Activated CD8-positive, alpha-beta memory T cell treated with anti-CD3 and anti-CD28 coated beads, Interleukin-2, amount 10 ng/mL, durations not matched to agents 7 days and 5 days (primary cell): ENCODE results near the gene GABRD. TPM values are rescaled to one million over a fixed set of nuclear protein-coding genes. Genes with fewer than 3 reads are reported as not detected.
"Not testable (repeated sequence)": the region's sequence is repeated elsewhere in the genome, so short reads cannot be mapped to it uniquely, and the experiment has no call there.

Source experiments
- ATAC-seq: fragments of 150-1000 bp; cut with Tn5 transposase; one replicate; pipeline ENCODE4 v1.10.0; 2021; ENCODE audit warnings: moderate library complexity
- CTCF ChIA-PET: fragments of 350-600 bp; sonication (Branson Sonifier 250); formaldehyde crosslinking; loops from one replicate; lab custom pipeline; 2021; ENCODE audit warnings: antibody characterized with exemption; lab: Charles Lee
- DNase-seq: peaks from one replicate; pipeline ENCODE4 v3.0.0-alpha.2; 2020
- H3K27ac Mint-ChIP-seq: one replicate; pipeline ENCODE4 v1.8.0; 2021; ENCODE audit warnings: mild to moderate bottlenecking, mixed read lengths
- H3K27me3 Mint-ChIP-seq: one replicate; pipeline ENCODE4 v1.8.0; 2021; ENCODE audit warnings: mixed read lengths
- H3K36me3 Mint-ChIP-seq: one replicate; pipeline ENCODE4 v1.8.0; 2021; ENCODE audit warnings: mild to moderate bottlenecking, mixed read lengths
- H3K4me1 Mint-ChIP-seq: one replicate; pipeline ENCODE4 v1.8.0; 2021; ENCODE audit warnings: mixed read lengths
- H3K4me3 Mint-ChIP-seq: one replicate; pipeline ENCODE4 v1.8.0; 2021; ENCODE audit warnings: mild to moderate bottlenecking, moderate library complexity, mixed read lengths
- H3K9me3 Mint-ChIP-seq: one replicate; pipeline ENCODE4 v1.8.0; 2022; ENCODE audit warnings: low read depth, mixed read lengths
- total RNA-seq, 2 experiments: library from RNA; stranded (reverse); gene quantifications; one replicate each; pipeline ENCODE4 v1.2.3, GENCODE V29; 2021

The GABRD gene
- total RNA-seq, 2 experiments from 2014 or later = not detected

DNA sequence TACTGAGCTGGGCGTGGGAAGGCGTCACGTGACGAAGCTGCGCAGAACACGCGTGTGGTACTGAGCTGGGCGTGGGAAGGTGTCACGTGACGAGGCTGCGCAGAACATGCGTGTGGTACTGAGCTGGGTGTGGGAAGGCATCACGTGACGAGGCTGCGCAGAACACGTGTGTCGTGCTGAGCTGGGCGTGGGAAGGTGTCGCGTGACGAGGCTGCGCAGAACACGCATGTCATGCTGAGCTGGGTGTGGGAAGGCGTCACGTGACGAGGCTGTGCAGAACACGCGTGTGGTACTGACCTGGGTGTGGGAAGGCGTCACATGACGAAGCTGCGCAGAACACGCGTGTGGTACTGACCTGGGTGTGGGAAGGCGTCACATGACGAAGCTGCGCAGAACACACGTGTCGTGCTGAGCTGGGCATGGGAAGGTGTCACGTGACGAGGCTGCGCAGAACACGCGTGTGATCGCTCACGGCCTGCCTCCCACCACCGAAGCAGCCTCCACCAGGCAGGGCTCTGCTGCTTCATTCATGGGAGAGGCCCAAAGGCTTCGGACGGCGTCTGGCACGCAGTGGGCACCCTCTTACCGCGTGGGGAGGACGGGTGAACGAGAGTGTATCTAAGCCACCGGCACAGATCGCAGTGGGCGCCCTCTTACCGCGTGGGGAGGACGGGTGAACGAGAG lies 39.5 kb upstream of the GABRD start:
- Mint-ChIP-seq H3K36me3 (peaks cover 7% of the 10 kb centered on the region), H3K27ac (no peak overlapping the region), H3K4me1 (no peaks in the 10 kb centered on the region), H3K4me3 (no peak overlapping the region), H3K9me3 (peaks cover 13% of the 10 kb centered on the region), H3K27me3 (no peaks in the 10 kb centered on the region)
- ATAC-seq (no peak), DNase-seq (no peak)
- CTCF ChIA-PET = interaction anchor here (1.4 kb wide), 1 partner anchor 19 kb away, joined by 3 read pairs; no protein-coding TSS in a partner anchor

DNA sequence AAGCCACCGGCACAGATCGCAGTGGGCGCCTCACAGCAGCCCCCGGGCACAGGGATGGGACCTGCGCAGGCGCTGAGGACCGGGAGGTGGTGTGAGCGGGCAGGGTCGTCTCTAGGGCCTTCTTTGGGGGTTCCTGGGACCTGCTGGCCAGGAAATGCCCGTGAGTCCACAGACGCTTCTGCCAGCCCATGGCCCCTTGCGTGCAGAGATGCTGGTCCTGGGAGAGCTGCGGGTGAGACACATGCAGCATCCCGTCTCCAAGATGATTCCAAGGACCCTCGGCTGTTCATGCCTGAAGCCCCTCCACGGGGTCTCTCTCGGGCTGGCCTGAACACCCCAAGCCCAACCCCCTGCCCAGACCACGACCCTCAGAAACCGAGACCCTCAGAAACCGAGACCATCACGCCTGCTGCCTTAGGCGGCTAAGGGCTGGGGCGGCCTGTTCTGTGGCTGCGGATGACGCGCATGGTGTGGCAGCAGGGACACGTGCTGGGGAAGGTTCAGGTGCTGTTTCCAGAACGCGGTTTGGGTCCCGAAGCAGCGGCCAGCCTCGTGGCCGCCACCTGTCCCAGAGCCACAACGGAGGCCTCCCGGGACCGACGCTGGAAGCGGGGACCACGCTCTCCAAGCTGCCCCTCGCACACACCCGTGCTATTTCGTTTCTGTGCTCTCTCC lies 38.5 kb upstream of the GABRD start:
- no peak overlapping the region for H3K27ac Mint-ChIP-seq
- H3K9me3 Mint-ChIP-seq = peaks cover 13% of the 10 kb centered on the region
- no peaks in the 10 kb centered on the region for H3K4me1 Mint-ChIP-seq
- H3K4me3 Mint-ChIP-seq = no peak overlapping the region
- peaks cover 7% of the 10 kb centered on the region for H3K36me3 Mint-ChIP-seq
- CTCF ChIA-PET = no interaction called here
- no peak for DNase-seq
- no peaks in the 10 kb centered on the region for H3K27me3 Mint-ChIP-seq
- no peak for ATAC-seq

DNA sequence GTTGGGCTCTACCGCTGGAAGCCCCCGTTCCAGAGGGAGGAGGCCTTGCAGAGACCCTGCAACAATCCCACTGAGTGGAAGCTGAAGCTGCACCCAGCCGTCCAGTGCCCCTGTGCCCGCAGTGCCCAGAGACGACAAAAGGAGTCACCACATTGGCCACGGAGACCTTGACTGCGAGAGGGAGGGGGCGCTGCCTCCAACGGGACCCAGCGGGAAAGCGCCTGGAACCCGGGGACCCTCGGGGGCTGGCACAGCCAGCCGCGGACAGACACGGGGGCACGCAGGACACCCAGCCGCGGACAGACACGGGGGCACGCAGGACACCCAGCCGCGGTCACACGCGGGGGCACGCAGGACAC lies 38.0 kb upstream of the GABRD start:
- CTCF ChIA-PET = no interaction called here
- Mint-ChIP-seq H3K4me1 (no peaks in the 10 kb centered on the region), H3K27ac (no peak overlapping the region), H3K27me3 (no peaks in the 10 kb centered on the region), H3K36me3 (peaks cover 7% of the 10 kb centered on the region), H3K9me3 (peaks cover 13% of the 10 kb centered on the region), H3K4me3 (no peak overlapping the region)
- DNase-seq (no peak), ATAC-seq (no peak)

DNA sequence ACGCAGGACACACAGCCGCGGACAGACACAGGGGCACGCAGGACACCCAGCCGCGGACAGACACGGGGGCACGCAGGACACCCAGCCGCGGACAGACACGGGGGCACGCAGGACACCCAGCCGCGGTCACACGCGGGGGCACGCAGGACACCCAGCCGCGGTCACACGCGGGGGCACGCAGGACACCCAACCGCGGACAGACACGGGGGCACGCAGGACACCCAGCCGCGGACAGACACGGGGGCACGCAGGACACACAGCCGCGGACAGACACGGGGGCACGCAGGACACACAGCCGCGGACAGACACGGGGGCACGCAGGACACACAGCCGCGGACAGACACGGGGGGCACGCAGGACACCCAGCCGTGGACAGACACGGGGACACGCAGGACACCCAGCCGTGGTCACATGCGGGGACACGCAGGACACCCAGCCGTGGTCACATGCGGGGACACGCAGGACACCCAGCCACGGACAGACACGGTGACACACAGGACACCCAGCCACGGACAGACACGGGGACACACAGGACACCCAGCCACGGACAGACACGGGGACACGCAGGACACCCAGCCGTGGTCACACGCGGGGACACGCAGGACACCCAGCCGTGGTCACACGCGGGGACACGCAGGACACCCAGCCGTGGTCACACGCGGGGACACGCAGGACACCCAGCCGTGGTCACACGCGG lies 37.4 kb upstream of the GABRD start:
- DNase-seq, H3K4me3 Mint-ChIP-seq, H3K36me3 Mint-ChIP-seq, H3K27ac Mint-ChIP-seq, H3K4me1 Mint-ChIP-seq, H3K27me3 Mint-ChIP-seq, CTCF ChIA-PET, ATAC-seq: not testable (repeated sequence)
- peaks cover 13% of the 10 kb centered on the region for H3K9me3 Mint-ChIP-seq

DNA sequence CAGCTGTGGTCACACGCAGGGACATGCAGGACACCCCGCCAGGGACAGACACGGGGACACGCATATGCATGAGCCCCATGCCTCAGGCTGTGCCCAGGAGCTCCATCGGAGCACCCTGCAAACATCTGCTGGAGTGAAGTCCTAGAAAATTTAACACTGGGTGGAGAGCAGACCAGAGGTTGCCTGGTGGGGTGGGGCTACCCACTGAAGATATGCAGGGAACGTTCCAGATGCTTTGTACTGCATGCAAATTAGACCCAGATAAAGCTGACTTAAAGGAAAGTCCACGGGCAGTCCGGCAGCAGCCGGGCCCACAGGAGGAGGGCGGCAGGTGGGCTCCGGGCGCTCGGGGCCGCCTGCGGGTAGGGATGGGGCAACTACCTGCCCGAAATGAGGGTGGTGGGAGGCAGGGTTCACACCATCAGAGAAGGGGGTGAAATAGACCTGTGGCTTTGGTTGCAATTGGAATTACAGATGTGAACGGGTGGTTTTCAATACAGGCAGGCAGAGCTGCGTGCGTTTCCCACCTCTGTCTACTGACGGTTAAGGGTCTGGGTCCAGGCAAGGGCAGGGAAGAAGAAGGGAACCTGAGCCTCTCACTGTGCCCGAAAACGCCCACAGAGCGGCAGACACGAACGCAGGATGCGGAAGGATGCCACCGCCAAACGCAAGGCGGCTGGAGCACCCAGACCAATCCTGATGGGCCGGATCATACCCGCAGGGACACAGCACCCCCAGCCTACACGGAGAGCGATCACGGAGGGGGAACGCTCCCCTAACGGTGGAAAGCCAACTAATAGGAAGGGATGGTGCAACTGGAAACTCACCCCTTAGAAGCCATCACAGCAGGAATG lies 36.5 kb upstream of the GABRD start:
- no peak overlapping the region for H3K4me3 Mint-ChIP-seq
- DNase-seq (no peak), ATAC-seq (no peak)
- no peak overlapping the region for H3K27ac Mint-ChIP-seq
- H3K4me1 Mint-ChIP-seq = no peaks in the 10 kb centered on the region
- peaks cover 13% of the 10 kb centered on the region for H3K9me3 Mint-ChIP-seq
- H3K36me3 Mint-ChIP-seq = peaks cover 7% of the 10 kb centered on the region
- CTCF ChIA-PET = no interaction called here
- H3K27me3 Mint-ChIP-seq = no peaks in the 10 kb centered on the region

DNA sequence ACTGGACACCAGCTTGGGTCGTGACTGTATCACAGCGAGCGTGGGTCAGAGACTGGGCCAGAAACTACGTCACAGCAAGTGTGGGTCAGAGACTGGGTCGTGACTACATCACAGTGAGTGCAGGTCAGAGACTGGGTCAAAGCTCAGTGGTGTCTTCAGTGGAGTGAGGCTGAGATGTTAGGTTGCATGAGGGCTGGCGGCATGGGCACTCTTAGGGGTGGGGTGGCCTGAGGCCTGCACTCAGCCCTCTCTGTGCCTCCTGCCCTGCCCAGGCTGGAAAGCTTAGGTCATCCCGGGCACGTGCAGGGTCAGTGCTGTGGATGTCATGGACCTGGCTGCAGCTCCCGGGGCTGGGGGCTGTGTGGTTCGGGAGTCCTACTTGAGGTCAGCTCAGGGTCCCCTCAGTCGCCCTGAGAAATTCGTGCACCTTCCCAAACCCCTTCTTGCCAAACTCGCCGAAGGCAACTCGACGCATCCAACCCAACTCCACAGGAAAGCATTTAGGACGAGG lies 34.5 kb upstream of the GABRD start:
- DNase-seq (no peak), ATAC-seq (no peak)
- H3K4me1 Mint-ChIP-seq = no peaks in the 10 kb centered on the region
- no peak overlapping the region for H3K4me3 Mint-ChIP-seq
- no peak overlapping the region for H3K27ac Mint-ChIP-seq
- peaks cover 3% of the 10 kb centered on the region for H3K9me3 Mint-ChIP-seq
- H3K27me3 Mint-ChIP-seq = peaks cover 7% of the 10 kb centered on the region
- no peaks in the 10 kb centered on the region for H3K36me3 Mint-ChIP-seq
- CTCF ChIA-PET = no interaction called here

DNA sequence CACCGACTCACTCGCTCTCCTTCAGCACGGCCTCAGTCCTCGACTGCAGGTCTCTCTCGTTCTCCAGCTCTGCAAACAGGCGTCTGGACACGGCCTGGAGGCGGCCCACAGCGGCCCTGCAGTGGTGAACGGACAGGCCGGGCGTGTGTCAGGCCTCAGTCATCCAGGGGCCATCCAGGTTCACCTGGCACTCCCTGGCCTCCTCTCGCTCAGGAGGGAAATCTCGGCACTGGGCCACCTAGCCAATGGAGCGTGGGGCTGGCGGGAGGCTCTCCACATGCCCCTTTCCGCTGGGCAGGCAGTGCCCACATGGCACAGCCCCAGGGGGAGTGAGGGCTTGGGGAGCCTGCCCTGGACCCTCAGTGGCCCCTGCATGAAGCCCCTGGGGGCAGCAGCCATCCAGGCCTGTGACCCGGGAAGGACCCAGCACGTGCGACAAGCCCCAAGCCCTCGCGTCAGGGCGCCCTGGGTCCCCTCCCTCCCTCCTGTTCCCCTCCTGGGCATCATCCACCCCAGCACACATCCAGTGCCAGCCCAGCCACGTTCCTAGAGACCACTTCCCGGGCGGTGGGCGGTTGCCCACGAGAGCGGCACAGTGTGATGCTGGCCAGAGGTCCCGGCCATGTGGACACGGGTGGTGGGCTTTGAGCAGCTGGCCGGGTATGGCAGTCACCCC lies 33.6 kb upstream of the GABRD start:
- Mint-ChIP-seq H3K4me1 (no peaks in the 10 kb centered on the region), H3K27me3 (peaks cover 10% of the 10 kb centered on the region), H3K27ac (no peak overlapping the region), H3K36me3 (no peaks in the 10 kb centered on the region), H3K9me3 (no peaks in the 10 kb centered on the region), H3K4me3 (no peak overlapping the region)
- DNase-seq = no peak
- ATAC-seq = no peak
- CTCF ChIA-PET = no interaction called here

DNA sequence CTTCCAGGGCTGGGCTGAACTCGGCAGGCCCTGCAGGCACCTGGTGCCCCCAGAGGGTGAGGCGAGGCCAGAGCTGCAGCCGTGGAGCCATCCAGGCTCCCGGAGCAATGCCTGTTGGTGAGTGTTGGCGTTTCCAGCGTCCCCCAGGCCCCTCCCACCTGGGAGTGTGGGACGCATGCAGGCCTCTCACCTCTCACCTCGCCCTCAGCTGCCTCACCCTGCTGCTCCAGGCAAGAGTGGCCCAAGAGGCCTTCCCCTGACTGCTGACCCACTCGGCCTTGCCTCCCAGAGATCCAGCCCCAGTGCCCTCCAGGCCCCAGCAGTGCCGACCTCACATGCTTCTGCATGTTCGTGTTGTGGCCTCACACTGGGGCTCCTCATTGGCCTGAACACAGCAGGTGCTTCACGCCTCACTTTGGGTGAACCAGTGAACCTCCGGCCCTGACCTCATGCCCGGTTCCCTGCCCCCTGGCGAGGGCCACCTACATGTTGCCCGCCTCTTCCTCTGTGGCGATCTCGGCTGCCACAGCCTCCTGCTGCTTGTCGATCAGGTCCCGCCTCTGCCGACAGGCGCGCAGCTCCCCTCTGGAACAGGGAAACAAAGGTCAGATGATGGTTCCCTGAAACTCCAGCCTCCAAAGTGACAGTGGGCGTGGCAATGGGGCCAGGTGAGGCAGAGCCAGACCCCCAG lies 32.5 kb upstream of the GABRD start:
- H3K9me3 Mint-ChIP-seq = no peaks in the 10 kb centered on the region
- CTCF ChIA-PET = no interaction called here
- no peak for DNase-seq
- ATAC-seq = no peak
- H3K36me3 Mint-ChIP-seq = no peaks in the 10 kb centered on the region
- peaks cover 10% of the 10 kb centered on the region for H3K27me3 Mint-ChIP-seq
- H3K4me3 Mint-ChIP-seq = no peak overlapping the region
- no peak overlapping the region for H3K27ac Mint-ChIP-seq
- H3K4me1 Mint-ChIP-seq = no peaks in the 10 kb centered on the region

DNA sequence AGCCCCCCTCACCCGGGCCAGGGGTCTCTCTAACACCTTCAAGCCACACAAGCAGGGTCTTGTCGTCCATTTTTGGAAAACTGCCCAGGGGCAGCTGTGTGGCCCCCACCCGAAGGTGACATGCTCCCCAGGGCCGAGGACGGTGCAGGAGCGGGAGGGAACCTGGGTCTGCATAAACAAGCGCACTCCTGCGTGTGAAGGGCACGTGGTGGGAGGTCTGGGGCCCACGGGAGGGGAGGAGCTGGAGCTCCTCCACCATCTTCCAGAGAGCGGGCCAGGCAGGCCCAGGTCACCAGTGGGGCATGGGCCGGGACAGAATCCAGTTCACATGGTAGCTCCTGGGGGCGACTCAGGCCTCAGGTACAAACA lies 32.0 kb upstream of the GABRD start:
- CTCF ChIA-PET = no interaction called here
- Mint-ChIP-seq H3K36me3 (no peaks in the 10 kb centered on the region), H3K9me3 (no peaks in the 10 kb centered on the region), H3K27ac (no peak overlapping the region), H3K4me1 (no peaks in the 10 kb centered on the region), H3K4me3 (no peak overlapping the region), H3K27me3 (peaks cover 10% of the 10 kb centered on the region)
- ATAC-seq = no peak
- DNase-seq = no peak

DNA sequence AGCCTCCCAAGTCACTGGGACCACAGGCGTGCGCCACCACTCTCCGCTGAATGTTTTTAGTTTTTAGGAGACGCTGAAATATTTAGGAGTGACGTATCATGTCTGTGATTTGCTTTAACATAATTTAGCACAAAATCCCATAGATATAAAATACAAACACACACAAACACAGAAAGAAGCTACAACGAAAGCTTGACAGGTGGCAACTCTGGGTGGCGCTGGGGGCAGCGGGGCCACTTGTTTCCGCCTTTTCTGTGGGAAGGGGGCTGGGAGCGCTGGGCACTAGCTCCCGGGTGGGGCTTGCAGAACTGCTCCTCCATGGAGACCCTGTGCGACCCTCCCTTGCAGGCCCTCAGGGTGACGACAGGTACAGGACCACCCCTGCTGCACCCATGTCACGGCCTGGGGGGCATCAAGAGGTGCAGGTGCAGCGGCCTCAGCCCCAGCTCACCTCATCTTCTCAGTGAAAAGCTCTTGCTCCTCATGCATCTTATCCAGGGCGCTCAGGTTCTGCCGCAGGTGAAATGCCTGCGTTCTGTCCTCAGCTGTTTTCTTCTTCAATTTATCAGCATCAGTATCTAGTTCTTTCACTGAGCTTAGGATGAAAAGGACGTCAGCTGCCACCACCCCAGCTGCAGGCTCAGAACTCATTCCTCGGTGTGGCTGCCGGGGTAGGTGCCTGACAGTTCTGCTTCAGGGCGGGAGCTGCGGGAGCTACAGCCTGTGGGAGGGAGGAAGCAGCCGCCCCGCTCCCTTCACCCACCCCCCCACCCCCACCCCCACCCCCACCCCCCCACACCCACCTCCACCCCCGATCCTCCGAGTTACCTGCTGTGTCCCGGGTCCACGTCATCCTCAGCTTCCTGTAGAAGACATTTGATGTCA lies 30.8 kb upstream of the GABRD start:
- no peaks in the 10 kb centered on the region for H3K9me3 Mint-ChIP-seq
- no peak overlapping the region for H3K27ac Mint-ChIP-seq
- ATAC-seq = no peak
- CTCF ChIA-PET = interaction anchor here (1.3 to 1.7 kb wide), 3 partner anchors 29 to 56 kb away, joined by 3 read pairs; no protein-coding TSS in a partner anchor
- peaks cover 10% of the 10 kb centered on the region for H3K27me3 Mint-ChIP-seq
- no peak overlapping the region for H3K4me3 Mint-ChIP-seq
- no peaks in the 10 kb centered on the region for H3K36me3 Mint-ChIP-seq
- no peak for DNase-seq
- no peaks in the 10 kb centered on the region for H3K4me1 Mint-ChIP-seq

DNA sequence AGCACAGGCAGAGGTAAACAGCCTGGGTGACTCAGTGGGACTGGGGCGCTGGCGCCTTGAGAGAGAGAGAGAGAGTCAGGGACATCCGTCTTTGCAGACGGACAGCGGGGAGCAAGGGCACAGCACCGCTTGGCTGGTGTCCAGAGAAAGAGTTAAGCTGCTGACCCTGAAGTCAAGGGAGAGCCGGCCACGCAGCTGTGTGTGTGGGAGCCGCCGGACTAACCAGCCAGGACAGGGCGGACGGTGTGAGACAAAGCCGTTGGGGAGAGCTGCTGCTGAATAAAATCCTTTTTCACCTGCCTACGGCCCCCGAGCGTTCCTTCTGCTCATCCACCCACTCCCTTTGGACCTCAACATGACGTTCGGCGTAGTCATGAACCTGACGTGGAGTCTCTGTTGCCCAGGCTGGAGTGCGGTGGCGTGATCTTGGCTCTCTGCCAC lies 30.0 kb upstream of the GABRD start:
- CTCF ChIA-PET = interaction anchor here (1.1 to 1.7 kb wide), 3 partner anchors 30 to 151 kb away, joined by 3 read pairs; no protein-coding TSS in a partner anchor

More for the DNA sequence above, 30.0 kb upstream of the GABRD start:
- DNase-seq = no peak
- Mint-ChIP-seq H3K9me3 (no peaks in the 10 kb centered on the region), H3K27ac (no peak overlapping the region), H3K4me1 (no peaks in the 10 kb centered on the region), H3K36me3 (no peaks in the 10 kb centered on the region), H3K4me3 (no peak overlapping the region), H3K27me3 (peaks cover 10% of the 10 kb centered on the region)
- no peak for ATAC-seq
